GM19023 (cell line): ENCODE data around the gene COMT.

Experiments
- ATAC-seq: cut with Tn5 transposase; IDR thresholded peaks from one replicate; pipeline ENCODE4 v1.9.1; 2021; ENCODE audit warnings: mild to moderate bottlenecking, moderate library complexity; ENCODE audit not compliant: unreplicated experiment

The COMT gene

GRCh38 chr22:19992481-19992911 is 50.9 kb downstream of the COMT start:
- ATAC-seq, result no peak

- ATAC-seq, result no peak
These were observed 51.4 kb downstream of the COMT start for GRCh38 chr22:19992921-19993355.

GRCh38 chr22:19993926-19994325 is 52.4 kb downstream of the COMT start:
- no peak for ATAC-seq

GRCh38 chr22:19994851-19995610 is 53.5 kb downstream of the COMT start:
- ATAC-seq, result no peak

- ATAC-seq, result no peak
These were observed 54.2 kb downstream of the COMT start for GRCh38 chr22:19995611-19996339.

GRCh38 chr22:19996694-19997384 is 55.3 kb downstream of the COMT start:
- ATAC-seq, result no peak

- no peak for ATAC-seq
These were observed 56.1 kb downstream of the COMT start for GRCh38 chr22:19997561-19998231.

GRCh38 chr22:19998232-19998951 is 56.8 kb downstream of the COMT start:
- no peak for ATAC-seq

GRCh38 chr22:19998991-19999820 is 57.6 kb downstream of the COMT start:
- ATAC-seq, result no peak

- ATAC-seq, result no peak
These were observed 58.9 kb downstream of the COMT start for GRCh38 chr22:20000246-20001081.

GRCh38 chr22:20001082-20001638 is 59.6 kb downstream of the COMT start:
- ATAC-seq, result no peak

GRCh38 chr22:20002128-20002527 is 60.6 kb downstream of the COMT start:
- ATAC-seq, result no peak

- no peak for ATAC-seq
These were observed 61.1 kb downstream of the COMT start for GRCh38 chr22:20002636-20003035.

- ATAC-seq, result no peak
These were observed 61.7 kb downstream of the COMT start for GRCh38 chr22:20003304-20003703.

GRCh38 chr22:20004464-20004863 is 62.9 kb downstream of the COMT start:
- ATAC-seq, result no peak

GRCh38 chr22:20008221-20008995 is 66.8 kb downstream of the COMT start:
- ATAC-seq, result no peak

GRCh38 chr22:20009018-20009491 is 67.5 kb downstream of the COMT start:
- ATAC-seq, result no peak
